GM21423 (cell line): Measurements from ENCODE around the gene MS4A2.
"Not testable (repeated sequence)": the region's sequence is repeated elsewhere in the genome, so short reads cannot be mapped to it uniquely, and the experiment has no call there.

Experiments
- ATAC-seq: cut with Tn5 transposase; IDR thresholded peaks from one replicate; pipeline ENCODE4 v1.9.1; 2021; ENCODE audit warnings: mild to moderate bottlenecking, moderate library complexity; ENCODE audit not compliant: unreplicated experiment

Gene MS4A2

DNA sequence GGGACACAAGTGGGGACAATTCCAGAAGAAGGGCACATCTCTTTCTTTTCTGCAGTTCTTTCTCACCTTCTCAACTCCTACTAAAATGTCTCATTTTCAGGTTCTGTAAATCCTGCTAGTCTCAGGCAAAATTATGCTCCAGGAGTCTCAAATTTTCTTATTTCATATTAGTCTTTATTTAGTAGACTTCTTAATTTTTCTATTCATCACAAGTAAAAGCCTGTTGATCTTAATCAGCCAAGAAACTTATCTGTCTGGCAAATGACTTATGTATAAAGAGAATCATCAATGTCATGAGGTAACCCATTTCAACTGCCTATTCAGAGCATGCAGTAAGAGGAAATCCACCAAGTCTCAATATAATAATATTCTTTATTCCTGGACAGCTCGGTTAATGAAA, at the start of gene MS4A2:
MS4A2 (plus strand) TSS at position 301 of the 400 bp plus-strand sequence. CDS start 102 bp downstream, outside the sequence.
- ATAC-seq: no peak

DNA sequence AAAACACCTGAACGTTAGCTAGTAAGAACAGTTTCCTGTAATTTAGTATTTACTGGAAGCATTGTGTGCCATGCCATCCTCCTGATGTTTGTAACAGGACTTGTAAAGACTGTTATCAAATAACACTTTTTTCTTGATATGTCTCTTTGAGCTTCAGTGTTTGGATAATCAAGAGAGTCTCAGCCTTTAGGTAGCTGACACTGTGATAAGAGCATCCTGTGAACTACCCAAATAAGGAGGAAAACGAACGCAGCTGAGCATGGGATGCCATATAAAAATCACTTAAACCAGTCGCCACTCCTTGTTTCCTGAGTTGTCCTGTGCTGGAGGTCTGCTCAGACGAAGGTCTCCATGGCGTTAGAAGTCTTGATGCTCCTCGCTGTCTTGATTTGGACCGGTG, 48.4 kb upstream of the MS4A2 start, which contains the start of gene OOSP2:
OOSP2 (plus strand) TSS at position 301 of the 400 bp plus-strand sequence; CDS start at position 352, 51 bp downstream.
- no peak for ATAC-seq

- ATAC-seq: not testable (repeated sequence)
Observed at GRCh38 chr11:60050422-60050821, 38.0 kb upstream of the MS4A2 start.

DNA sequence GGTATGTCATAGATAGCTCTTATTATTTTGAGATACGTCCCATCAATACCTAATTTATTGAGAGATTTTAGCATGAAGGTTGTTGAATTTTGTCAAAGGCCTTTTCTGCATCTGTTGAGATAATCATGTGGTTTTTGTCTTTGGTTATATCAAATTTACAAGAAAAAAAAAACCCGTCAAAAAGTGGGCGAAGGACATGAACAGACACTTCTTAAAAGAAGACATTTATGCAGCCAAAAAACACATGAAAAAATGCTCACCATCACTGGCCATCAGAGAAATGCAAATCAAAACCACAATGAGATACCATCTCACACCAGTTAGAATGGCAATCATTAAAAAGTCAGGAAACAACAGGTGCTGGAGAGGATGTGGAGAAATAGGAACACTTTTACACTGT, 37.6 kb upstream of the MS4A2 start:
- not testable (repeated sequence) for ATAC-seq

- no peak for ATAC-seq
Observed at GRCh38 chr11:60056349-60056969, 32.0 kb upstream of the MS4A2 start, which contains the start of gene MS4A3. Gene MS4A3, plus strand, starts transcription at chr11:60056665. Its CDS starts 4,496 bp downstream, at chr11:60061161.

DNA sequence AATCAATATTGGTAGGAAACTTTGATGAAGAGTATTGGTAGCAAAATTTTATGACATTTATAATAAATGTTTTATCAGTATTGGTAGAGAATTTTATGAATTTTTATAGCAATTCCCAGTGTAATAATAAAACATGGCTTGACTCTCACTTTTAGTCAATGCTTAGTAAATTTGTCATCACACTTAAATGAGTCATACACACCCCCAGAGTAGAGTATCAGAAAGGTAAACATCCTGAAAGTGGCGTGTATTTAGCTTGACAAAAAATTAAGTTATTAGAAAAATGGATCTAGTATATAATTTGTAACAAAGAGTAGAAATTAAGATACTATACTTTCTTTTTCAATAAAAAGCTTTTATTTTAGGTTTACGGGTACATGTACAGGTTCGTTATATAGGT, 29.4 kb upstream of the MS4A2 start:
- no peak for ATAC-seq

GRCh38 chr11:60059521-60060240, 28.8 kb upstream of the MS4A2 start:
- ATAC-seq: no peak

- ATAC-seq: no peak
Observed at GRCh38 chr11:60064111-60064510, 24.4 kb upstream of the MS4A2 start.

DNA sequence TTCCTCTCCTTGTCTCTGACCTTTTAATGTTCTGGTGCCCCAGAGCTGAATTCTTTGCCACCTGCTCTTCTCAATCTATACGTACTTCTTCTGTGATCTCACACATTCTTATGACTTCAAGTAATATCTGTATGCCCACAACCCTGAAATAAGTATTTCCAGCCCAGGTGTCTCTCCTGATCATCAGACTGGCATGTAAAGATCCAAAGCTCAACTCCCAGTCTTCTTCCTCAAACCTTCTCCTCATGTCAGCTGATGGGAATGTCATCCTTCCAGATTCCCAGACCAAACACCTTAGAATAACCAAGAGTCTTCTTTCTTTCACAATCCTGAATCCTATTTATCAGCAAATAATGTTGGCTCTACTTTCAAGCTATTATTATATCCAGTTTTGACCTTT, 22.7 kb upstream of the MS4A2 start:
- no peak for ATAC-seq

DNA sequence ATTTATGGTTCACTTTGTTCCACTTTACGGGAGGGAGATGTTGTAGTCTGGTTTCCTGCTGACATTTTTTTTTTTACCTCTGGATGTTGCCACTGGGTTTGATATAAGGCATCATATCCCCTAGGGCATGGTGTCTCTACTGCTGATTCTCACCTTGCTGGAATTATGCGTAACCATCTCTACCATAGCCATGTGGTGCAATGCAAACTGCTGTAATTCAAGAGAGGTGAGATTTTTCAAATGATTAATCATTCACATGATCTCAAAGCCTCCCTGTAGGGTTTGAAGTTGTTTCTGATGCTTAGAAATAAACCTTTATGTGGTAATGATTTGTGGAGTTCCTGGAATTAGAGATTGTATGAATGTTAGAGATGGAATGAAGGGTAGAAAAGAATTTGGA, 19.0 kb upstream of the MS4A2 start:
- ATAC-seq: no peak

DNA sequence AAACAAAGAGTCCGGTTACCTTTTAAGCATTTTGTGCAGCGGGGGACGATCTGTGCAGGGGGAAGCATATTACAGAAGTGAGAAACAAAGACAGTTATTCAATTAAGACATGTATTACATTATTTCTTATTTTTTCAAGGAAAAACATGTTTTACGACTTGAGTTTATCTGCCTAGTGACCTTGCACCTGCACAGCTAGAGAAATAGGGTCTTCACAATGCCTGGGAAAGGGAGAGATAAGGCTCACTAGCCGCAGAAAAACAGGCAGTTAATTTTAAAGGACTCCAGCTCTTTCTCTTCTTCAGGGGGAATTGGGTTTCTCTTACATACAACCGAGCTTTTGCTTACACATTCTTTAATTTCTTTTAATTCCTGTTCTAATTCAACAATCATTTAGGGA, 16.8 kb upstream of the MS4A2 start:
- ATAC-seq: not testable (repeated sequence)

DNA sequence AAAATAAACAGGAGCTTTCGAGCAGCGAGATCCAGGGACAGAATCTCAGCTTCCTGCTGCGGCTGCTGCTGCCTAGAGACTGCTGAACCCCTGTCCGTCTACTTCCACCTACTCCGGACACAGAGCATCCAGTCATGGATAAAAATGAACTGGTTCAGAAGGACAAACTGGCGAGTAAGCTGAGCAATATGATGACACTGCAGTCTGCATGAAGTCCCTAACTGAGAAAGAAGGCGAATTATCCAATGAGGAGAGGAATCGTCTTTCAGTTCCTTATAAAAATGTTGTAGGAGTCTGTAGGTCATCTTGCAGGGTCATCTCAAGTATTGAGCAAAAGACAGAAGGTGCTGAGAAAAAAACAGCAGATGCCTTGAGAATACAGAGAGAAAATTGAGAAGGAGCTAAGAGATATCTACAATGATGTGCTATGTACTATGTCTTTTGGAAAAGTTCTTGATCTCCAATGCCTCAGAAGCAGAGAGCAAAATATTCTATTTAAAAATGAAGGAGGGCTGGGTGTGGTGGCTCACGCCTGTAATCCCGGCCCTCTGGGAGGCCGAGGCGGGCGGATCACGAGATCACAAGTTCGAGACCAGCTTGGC, 11.1 kb upstream of the MS4A2 start:
- ATAC-seq: no peak

DNA sequence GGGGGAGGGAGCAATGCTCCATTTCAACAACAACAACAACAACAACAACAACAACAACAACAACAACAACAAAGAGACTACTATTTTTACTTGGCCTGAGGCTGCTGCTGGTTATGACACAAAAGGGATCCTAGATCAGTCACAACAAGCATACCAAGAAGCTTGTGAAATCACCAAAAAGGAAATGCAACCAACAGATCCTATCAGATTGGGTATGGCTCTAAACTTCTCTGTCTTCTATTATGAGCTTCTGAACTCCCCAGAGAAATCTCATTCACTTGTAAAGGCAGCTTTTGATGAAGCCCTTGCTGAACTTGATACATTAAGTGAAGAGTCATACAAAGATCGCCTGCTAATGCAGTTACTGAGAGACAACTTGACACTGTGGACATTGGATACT, 10.5 kb upstream of the MS4A2 start:
- ATAC-seq: no peak

- ATAC-seq: no peak
Observed at GRCh38 chr11:60078745-60079144, 9.7 kb upstream of the MS4A2 start.

DNA sequence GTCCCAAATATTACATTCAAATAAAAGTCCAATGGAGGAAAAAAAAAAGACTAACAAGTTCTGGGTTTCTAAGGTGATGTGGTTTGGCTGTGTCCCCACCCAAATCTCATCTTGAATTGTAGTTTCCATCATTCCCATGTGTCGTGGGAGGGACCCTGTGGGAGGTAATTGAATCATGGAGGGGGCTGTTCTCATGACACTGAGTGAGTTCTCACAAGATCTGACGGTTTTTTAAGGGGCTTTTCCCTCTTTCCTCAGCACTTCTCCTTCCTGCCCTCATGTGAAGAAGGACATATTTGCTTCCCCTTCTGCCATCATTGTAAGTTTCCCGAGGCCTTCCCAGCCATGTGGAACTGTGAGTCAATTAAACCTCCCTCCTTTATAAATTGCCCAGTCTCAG, 7.9 kb upstream of the MS4A2 start:
- ATAC-seq: no peak

DNA sequence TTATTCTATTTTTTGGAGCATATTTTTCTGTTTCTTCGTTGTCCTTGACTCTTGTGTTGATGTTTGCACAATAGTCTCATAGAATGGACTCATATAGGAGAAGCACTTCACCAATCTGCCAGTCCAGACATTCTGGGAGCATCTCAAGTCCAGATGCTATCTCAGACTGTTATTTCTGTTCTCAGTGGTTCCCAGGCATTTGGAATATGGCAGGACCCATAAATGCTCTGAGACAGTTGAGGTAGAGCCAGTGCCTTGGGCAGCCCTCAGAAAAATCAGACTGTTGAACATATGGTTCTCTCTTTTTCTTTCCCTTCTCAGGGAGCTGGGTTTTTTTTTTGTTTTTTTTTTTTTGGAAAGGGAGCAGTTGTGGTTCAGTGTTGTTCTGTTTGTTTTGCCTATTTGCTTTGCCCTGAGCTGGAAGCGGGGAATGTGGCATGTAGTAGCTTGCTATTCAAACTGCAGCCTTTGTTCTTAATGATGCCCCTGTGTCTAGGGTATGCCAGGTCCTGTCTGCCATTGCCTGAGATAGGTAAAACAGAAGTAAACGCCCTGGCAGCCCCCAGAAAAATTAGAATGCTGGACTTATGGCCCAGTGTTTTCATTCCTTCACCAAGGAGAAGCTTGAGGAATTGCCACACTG, 3.7 kb upstream of the MS4A2 start:
- ATAC-seq: no peak

DNA sequence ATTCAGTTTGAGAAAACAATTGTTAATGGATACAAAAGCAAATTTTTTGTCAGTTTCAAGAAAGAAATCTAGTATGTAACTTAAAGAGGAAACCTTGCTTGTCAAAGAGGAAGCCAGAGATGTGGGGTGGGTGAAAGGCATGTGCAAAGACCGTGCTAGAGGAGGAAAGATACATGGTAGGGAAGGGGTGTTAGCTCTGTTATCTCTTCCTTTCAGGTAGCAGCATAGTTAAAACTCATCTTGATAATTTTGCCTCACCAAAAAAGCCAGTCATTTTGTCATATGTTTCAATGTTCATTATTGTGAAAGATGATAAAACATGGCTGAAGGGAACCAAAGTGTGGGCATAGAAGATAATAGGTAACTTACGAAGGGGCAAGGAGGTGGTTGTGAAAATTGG, 2.6 kb upstream of the MS4A2 start:
- no peak for ATAC-seq

- no peak for ATAC-seq
Observed at GRCh38 chr11:60087239-60087638, 1.2 kb upstream of the MS4A2 start.

DNA sequence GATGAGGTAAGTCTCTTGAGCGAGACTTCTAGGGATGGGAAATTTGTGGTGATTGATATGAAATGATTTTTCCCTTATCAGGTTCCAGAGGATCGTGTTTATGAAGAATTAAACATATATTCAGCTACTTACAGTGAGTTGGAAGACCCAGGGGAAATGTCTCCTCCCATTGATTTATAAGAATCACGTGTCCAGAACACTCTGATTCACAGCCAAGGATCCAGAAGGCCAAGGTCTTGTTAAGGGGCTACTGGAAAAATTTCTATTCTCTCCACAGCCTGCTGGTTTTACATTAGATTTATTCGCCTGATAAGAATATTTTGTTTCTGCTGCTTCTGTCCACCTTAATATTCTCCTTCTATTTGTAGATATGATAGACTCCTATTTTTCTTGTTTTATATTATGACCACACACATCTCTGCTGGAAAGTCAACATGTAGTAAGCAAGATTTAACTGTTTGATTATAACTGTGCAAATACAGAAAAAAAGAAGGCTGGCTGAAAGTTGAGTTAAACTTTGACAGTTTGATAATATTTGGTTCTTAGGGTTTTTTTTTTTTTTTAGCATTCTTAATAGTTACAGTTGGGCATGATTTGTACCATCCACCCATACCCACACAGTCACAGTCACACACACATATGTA, 7.1 kb downstream of the MS4A2 start:
- no peak for ATAC-seq

DNA sequence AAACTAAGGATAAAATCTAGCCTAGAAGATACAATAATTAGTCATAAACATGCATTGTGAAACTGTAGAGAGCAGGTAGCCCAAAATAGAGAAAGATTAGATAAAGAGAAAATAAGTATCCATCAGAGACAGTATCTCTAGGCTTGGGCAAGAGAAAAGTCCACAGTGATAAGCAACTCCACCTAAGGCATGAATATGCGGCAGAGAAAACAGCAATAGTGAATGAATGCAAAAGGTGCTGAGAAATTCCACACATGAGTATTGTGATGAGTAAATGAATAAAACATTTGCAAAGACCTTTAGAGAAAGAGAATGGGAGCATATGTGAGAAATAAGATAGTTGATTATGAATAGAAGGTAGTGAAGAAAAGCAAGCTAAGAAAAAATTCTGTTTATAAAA, 8.7 kb downstream of the MS4A2 start:
- ATAC-seq: no peak

GRCh38 chr11:60098508-60098907, 10.0 kb downstream of the MS4A2 start:
- ATAC-seq: peak; percentile 92
